HG03342 (cell line): Measurements from ENCODE around the gene FAM184A.

ENCODE experiments used
- ATAC-seq: cut with Tn5 transposase; IDR thresholded peaks from one replicate; pipeline ENCODE4 v1.9.1; 2021; ENCODE audit warnings: mild to moderate bottlenecking, moderate library complexity; ENCODE audit not compliant: unreplicated experiment

FAM184A gene

DNA sequence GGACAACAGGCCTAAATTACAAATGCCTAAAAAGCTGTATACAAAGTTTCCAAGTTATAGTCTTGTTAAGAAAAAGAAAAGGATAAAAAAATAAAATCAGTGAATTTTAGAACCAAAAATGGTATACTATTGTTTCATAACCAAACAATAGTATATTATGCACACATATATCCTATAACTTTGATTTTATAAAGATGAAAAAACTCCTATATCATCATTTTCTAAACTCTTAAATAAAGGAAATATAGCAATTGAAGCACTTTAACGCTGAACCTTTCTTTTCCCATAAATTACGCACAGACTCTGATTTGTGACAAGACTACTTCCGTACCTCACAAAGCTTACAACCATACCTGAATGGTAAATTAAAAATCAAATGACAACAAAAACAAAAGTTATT, 107.6 kb downstream of the FAM184A start:
- ATAC-seq: no peak

- no peak for ATAC-seq
These were observed 110.0 kb downstream of the FAM184A start for GRCh38 chr6:118968416-118968815.

GRCh38 chr6:118967239-118967638, 111.2 kb downstream of the FAM184A start:
- no peak for ATAC-seq

GRCh38 chr6:118965843-118966370, 112.6 kb downstream of the FAM184A start:
- ATAC-seq: no peak

DNA sequence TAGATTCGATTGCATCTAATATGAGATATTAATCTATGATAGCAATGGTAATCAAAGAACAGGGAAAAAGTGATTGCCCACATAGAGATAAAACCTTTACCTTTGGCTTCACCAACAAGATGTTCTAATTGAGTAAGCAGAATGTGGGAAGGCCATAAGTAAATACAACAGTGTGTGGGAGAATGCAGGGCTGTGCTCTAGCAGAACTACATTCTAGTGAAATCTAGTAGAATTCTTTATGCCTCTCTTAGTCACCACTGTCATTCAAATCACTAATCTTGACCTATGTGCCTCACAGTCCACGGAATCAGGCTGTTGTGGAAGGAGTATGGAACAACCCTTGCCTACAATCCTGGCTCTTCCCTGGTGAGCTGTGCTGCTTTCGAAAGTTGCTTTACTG, 113.1 kb downstream of the FAM184A start:
- no peak for ATAC-seq

GRCh38 chr6:118963003-118963402, 115.5 kb downstream of the FAM184A start:
- no peak for ATAC-seq

GRCh38 chr6:118959903-118960302, 118.6 kb downstream of the FAM184A start:
- no peak for ATAC-seq

GRCh38 chr6:118953391-118953790, 125.1 kb downstream of the FAM184A start:
- ATAC-seq: no peak

DNA sequence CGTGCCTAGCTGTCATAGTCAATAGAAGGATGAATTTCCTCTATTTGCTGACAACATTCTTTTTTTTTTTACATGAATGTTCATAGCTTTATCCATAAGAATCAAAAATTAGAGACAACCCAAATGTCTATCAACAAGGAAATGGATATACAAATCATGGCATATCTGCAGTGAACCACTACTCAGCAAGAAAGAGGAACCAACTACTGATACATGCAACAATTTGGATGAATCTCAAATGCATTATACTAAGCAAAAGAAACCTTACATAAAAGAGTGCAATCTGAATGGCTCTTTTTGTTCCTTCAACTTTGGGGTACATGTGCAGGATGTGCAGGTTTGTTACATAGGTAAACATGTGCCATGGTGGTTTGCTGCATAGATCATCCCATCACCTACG, 125.8 kb downstream of the FAM184A start:
- ATAC-seq: no peak

DNA sequence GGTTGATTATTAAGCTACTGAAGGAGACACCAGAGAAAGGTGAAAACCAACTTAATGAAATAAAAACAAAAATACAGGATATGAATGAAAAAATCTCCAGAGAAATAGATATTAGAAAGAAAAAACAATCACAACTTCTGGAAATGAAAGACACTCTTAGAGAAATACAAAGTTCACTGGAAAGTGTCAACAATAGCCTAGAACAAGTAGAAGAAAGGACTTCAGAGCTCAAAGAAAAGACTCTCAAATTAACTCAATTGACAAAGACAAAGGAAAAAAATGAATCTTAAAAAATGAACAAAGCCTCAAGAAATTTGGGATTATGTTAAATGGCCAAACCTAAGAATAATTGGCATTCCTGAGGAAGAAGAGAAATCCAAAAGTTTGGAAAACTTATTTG, 133.2 kb downstream of the FAM184A start:
- ATAC-seq: no peak

- no peak for ATAC-seq
These were observed 137.7 kb downstream of the FAM184A start for GRCh38 chr6:118940770-118941169.

- ATAC-seq: no peak
These were observed 138.8 kb downstream of the FAM184A start for GRCh38 chr6:118939683-118940082.

GRCh38 chr6:118935978-118936703, 142.3 kb downstream of the FAM184A start:
- ATAC-seq: no peak

DNA sequence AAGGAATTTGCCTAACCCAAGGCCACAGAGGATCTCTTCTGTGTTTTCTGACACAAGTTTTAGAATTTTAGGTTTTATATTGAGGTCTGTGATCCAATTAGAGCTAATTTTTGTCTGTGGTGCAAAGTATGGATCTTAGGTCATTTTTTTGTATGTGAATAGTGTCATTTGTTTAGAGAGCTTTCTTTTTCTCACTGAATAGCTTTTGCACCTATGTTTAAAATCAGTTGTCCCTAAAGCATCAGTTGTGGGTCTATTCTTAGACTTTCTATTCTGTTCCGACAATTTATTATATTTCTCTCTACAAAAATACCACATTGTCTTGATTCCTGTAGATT, 143.2 kb downstream of the FAM184A start:
- ATAC-seq: peak; percentile 4

GRCh38 chr6:118934461-118935330, 143.8 kb downstream of the FAM184A start, which contains the start of gene MCM9:
Gene MCM9 (minus strand): TSS chr6:118935159. CDS start chr6:118931723, 3,436 bp downstream.
- peak; percentile 94 for ATAC-seq

- ATAC-seq: no peak
These were observed 144.5 kb downstream of the FAM184A start for GRCh38 chr6:118933855-118934460.

GRCh38 chr6:118932421-118932820, 146.0 kb downstream of the FAM184A start:
- ATAC-seq: no peak

GRCh38 chr6:118931436-118931835, 147.0 kb downstream of the FAM184A start:
- ATAC-seq: no peak

DNA sequence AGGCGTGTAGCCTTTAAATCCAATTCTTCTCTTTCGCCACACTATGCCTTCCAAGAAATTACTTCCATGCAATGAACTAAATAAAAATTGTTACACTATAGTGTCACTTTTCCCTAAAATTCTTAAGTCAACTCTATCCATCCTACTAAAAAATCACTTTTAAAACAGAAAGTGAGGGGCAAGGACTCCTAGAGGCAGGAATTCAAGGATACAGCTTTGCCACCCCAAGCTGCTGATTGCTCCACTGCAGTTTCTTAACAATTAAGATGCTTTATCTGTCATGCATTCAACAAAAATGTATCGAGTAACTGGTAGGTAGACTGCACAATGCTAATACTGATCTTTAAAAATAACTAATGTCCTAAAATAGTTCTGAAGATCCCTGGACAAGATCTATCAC, 147.8 kb downstream of the FAM184A start:
- ATAC-seq: no peak

DNA sequence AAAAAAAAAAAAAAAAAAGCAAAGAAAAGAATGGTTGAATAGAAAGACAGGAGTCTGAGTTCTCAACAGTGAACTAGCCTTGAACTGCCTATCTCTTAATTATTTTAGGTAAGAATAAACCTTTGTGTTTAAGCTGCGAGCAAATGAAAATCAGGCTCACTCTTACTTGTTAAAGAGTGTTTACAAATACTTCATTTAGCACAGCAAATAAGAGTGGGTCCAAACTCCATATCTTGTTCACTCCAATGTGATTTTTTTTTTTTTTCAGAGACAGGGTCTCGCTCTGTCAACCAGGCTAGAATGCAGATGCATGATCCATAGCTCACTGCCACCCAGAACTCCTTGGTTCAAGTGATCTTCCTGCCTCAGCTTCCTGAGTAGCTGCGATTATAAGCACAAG, 155.4 kb downstream of the FAM184A start:
- no peak for ATAC-seq

DNA sequence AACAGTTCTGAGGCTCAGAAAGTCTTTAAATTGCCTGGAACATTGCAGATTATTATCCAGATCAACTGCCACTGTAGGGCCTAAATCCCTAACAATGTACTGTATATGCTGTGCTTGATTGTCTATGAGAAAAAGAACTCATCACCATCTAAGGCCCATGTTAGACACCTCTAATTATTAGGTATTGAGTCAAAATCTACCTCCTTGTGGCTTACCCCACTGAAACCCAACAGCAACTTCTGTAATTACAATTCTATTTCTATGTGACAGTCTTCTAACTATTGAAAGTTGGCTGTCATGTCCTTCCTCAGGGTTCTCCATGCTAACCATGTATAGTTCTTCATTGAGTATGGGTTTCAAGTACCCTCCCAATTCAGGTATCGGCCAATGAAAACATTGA, 157.4 kb downstream of the FAM184A start:
- ATAC-seq: no peak

DNA sequence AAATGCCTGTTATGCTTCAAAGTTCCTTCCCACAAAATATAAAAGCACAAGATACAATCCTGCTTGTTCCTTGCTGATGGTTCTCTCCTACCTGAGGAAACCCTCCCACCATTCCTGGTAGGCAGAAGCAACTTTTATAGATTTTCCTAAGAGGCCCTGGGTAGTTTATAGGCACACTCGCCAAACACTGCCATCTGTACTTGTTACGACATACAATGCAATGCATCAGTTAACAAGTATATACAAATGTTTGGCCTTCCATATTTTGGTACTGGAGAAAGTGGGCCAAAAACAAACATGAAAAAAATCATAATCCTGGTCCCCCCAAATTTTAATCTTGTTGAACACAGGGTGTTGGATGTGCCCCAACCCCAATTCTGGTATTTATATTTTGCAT, 160.1 kb downstream of the FAM184A start:
- no peak for ATAC-seq
